Measurements from ENCODE around the gene EPB41L4B.
"Not testable (repeated sequence)": the region's sequence is repeated elsewhere in the genome, so short reads cannot be mapped to it uniquely, and the experiment has no call there.

The EPB41L4B gene

DNA sequence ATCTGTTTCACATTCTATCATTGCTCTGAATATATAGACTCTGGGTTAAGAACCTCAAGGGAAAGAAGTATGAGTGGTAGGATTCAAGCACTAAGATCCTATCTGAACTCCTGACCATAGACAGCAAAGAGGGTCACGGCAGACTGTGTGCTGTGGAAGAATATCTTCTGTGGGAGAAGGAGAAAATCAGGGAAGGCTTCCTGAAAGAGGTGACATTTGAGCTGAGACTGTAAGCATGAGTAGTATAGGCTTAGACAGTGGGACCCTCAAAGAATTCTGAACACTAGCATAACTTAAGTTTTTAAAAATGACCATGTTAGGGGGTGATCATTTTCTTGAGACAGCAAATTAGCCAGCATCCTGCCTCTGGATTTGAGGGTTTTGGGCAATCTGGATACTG lies 157.7 kb downstream of the EPB41L4B start:
- DNase-seq (ENCODE audit: low read depth): no peak

DNA sequence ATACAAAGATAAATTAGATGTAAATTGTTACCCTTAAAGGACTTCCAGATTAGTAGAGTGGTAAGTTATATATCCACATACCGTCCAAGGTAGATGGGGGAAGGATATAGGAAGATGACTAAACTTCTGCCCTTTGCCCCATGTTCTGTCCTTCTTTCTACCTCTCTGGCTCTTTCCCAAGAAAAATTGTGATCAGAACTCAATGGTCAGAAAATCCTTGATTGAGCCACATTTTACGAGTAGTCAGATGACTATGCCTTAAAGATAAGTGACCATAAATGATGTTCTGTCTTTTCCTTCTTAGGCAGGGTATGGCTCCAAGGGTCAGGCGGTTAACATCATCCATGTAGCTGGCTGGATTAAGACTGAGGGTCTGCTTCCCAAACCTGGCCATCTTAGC lies 158.2 kb downstream of the EPB41L4B start:
- no peak for DNase-seq (ENCODE audit: low read depth)

DNA sequence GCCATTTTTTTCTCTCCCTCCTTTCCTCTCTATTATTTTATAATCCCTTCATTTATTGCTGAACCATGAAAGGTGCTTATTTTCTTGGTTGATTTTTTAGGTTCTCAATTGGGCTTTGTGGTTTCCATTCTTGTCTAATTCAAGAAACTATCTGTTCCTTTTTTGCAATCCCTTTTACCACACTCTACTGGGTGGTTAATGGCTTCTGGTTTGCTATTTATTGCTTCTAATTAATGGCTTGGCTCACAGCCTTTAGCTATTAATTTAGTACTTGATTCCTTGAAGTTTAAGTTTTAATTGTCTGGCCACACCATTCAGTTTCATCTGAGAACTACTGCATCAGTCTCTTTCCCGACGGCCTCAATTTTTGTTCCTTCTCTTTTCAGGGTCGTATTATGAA lies 159.4 kb downstream of the EPB41L4B start:
- DNase-seq (ENCODE audit: low read depth): no peak

DNA sequence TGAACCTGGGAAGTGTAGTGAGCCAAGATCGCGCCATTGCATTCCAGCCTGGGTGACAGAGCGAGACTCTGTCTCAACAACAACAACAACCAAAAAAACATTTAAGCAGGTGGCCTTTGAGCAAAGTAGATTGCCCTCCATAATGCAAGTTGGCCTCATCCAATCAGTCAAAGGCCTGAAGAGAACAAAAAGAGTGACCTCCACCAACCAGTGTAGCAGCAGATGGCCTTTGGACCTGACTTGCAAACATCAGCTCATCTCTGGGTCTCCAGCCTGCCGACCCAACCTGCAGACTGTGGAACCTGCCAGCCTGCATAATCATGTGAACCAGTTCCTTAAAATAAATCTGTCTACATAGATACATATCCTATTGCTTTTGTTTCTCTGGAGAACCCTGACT lies 161.3 kb downstream of the EPB41L4B start:
- DNase-seq (ENCODE audit: low read depth): no peak

DNA sequence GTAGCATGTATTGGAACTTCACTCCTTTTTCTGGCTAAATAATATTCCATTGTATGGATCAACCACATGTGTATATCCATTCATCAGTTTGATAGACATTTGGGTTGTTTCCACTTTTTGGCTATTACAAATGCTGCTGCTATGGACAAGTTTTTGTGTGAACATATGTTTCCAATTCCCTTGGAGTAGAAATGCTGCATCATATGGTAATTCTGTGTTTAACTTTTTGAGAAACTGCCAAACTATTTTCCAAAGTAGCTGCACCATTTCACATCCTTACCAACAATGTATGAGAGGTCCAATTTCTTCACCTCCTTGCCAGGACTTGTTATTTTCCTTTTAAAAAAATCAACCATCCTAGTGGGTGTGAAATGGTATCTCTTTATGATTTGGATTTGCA lies 162.2 kb downstream of the EPB41L4B start:
- DNase-seq (ENCODE audit: low read depth): peak; percentile 16

DNA sequence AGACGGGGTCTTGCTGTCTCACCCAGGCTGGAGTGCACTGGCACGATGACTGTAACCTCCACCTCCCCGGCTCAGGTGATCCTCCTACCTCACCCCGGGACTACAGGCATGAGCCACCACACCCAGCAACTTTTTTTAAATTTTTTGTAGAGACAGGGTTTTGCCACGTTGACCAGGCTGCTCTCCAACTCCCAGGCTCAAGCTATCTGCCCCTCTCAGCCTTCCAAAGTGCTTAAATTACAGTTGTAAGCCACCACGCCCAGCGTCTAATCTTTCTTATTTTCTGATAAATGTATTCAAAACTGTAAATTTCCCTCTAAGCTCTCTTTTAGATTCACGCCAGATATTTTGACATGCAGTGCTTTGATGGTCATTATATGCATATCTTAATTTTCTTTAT lies 164.2 kb downstream of the EPB41L4B start:
- DNase-seq (ENCODE audit: low read depth): no peak

DNA sequence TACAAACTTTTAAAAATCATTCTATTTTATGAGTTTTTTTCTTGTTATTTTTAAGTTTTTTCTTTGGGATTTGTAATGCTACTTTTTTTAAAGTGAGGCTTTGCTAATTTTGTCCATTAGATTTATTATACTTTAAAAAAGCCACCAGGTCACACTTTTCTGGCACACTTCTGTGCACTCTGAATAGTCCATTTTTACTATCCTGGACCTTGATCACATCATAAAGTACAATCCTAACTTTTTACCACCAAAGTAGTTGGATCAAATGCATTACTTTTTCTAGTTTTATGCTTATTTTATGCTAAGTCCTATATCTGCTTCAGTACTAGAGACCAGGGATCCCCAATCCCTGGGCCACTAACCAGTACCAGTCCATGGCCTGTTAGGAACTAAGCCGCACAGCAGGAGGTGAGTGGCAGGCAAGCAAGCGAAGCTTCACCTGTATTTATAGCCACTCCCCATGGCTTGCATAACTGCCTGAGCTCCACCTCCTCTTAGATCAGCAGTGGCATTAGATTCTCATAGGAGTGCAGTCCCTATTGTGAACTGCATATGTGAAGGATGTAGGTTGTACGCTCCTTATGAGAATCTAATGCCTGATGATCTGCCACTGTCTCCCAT lies 169.8 kb downstream of the EPB41L4B start:
- no peak for DNase-seq (ENCODE audit: low read depth)

DNA sequence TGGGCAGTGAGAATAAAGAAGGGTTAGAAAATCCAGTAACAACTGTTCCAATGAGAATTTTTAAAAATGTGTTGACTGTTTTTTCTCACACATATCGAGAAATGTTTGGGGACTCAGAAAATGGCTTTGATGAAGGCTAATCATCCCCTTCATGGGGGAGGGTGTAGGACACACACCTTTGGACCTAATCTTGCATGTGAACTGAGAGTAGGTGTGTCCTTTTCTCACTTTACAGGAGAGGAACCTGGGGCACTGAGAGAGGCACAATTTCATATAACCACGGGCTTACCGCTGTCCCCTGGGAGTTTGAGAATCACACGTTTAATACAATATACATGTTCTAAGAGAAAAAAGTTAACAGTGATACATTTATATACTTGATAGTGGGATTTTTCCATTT lies 171.1 kb downstream of the EPB41L4B start:
- no peak for DNase-seq (ENCODE audit: low read depth)

DNA sequence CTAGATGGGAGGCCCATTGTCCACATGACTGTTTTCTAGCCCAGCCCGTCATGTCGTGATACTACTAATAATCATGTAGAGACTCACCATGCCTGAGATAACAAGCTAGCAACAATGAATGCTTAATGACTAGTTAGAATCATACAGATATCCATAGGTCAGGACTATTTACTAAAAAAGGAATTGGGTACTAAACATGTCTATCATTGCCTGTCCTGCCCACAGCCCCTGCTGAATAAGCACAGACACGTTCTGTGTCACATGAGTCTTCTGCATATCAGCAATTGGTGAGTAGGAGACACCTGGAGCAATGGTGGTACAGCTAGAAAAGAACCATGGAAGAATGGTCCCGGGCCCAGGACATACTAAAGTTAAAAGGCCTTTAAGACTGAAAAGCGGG lies 171.8 kb downstream of the EPB41L4B start:
- no peak for DNase-seq (ENCODE audit: low read depth)

DNA sequence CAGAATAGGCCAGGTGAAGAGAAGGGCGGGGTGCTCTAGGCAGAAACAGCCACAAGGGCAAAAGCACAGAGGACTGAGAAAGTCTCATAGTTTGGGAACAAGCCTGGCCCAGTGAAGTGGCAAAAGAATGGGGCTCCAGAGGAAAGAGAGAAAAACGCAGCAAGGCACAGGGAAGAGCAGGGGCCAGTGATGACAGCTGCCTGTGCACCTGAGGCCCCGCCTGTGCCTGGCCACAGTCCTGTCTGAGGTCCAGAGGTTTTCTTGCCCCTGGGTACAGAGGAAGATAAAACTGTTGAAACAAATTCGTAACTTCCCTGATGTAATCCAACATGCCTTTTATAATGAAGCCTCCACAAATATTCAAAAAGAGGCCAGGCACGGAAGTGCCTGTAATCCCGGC lies 175.8 kb downstream of the EPB41L4B start:
- DNase-seq (ENCODE audit: low read depth): no peak

DNA sequence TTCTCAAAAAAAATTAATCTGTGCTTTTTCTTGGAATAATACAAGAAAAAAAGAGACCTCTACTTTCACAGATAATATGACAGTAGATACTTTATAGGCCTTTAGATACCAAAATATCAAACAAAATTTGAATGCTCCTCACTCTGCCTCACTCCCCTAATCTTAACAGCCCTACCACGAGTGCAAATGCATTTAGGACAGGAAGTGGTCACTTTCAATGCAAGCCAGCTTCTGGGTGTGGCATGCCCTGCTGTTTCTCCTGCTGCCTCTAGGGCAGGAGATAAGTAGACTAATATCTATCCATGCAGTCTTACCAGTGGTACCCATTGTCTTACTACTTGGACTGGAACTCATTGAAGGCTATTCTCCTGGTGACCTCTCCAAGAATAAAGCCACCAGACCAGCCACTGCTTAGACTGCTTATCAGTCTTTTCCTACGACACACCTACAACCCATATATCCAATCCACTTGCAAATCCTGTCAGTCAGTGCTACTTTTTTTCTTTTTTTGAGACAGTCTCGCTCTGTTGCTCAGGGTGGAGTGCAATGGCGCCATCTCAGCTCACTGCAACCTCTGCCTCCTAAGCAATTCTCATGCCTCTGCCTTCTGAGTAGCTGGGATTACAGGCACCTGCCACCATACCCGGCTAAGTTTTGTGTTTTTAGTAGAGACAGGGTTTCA lies 176.8 kb downstream of the EPB41L4B start:
- no peak for DNase-seq (ENCODE audit: low read depth)

DNA sequence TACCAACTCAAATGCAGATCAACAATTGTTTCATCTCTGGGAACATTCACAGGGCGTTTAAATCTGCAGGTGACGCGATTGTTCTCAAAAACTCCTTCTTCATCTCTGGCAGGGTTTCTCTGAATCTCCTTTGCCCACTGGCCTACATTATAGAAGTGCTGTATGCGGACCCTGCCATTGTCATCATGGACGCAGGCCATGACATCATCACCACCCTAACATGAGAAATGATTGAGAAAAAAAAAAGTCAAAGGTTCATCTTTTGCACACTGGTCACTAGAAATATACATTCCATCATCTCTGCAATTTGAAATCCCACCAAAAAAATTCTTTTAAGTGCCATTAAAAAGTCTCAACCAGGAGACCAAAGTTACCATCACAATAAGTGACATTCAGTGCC lies 179.5 kb downstream of the EPB41L4B start:
- no peak for DNase-seq (ENCODE audit: low read depth)

DNA sequence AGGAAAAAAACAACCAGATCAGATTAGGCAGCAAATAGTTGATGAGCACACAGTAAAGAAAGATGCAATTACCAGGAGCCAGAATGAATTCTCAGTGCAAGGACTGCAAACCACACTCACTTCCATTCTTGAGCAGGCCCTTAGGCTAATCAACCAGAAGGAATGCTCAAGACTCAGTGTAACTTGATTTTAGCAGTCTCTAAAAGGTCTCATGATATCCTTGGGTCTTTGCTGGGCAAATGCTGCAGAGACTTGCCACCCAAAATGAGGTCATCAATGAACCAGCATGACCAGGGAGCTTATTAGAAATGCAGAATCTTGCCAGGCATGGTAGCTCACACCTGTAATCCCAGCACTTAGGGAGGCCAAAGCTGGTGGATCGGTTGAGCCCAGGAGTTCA lies 181.0 kb downstream of the EPB41L4B start:
- no peak for DNase-seq (ENCODE audit: low read depth)

DNA sequence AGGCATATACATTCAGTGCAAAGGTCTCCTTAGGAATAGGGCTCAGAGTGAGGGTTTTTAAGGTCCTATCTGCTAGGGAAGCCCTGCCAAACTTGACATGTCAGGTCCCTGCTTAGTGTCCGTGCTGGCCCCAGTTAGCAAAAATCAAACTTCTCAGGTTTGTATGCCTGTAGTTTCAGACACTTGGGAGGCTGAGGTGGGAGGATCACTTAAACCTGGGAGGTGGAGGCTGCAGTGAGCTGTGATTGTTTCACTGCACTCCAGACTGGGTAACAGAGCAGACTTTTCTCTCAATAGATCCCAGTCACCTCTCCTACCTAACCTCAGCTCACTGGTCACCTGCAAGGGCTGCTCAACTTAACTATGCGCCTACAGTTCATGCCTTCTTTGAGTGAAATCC lies 182.4 kb downstream of the EPB41L4B start:
- DNase-seq (ENCODE audit: low read depth): no peak

DNA sequence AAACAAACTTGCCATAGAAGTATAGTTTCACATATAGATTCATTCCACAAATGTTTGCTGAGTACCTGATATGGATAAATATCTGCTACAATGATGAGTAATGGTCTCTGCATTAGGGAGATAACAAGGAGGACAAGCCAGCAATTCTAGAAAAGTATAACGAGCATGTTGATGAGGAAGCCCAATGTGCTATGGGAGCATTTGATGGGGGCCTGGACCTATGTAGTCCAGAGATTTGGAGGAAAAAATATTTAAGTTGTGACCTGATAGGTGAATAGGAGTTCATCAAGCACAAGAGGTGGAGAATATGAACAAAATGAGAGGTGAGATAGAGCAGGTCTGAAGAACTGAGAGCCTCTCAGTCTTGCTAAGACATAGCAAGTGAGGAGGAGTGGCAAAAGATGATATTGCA lies 186.7 kb downstream of the EPB41L4B start:
- no peak for DNase-seq (ENCODE audit: low read depth)

DNA sequence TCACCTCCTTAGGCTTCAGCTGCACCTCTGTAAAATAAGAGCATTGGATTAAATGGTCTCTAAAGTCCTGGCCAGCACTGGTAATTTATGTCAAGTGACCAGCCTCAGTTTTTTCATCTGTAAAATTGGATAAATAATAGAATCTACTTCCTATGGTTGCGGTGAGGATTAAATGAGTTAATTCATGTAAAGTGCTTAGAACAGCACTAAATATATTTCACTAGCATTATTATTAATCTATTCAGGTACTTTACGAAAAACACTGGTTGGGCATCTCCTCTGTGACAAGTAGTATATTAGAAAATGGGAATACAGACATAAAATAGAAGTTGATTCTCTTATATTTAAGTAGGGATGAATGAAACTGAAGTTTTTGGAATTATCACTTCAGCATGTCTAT lies 187.3 kb downstream of the EPB41L4B start:
- DNase-seq (ENCODE audit: low read depth): no peak

DNA sequence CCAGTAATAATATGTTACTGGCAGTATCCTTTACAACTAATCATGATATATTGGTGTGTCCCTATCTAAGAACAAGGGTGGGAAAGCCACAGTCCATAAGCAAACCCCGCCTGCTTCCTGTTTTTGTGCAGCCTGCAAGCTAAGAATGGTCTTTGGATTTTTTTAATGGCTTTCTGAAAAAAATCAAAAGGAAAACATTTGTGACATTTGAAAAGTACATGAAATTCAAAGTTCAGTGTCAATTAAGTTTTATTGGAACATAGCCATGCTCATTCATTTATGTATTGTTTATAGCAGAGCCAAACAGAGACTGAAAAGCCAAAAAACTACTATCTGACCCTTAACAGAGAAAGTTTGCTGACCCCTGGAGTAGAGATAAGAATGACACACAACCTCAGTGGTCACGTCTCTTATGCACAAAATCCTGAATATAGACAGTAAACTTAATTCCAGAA lies 188.3 kb downstream of the EPB41L4B start:
- DNase-seq (ENCODE audit: low read depth): no peak

DNA sequence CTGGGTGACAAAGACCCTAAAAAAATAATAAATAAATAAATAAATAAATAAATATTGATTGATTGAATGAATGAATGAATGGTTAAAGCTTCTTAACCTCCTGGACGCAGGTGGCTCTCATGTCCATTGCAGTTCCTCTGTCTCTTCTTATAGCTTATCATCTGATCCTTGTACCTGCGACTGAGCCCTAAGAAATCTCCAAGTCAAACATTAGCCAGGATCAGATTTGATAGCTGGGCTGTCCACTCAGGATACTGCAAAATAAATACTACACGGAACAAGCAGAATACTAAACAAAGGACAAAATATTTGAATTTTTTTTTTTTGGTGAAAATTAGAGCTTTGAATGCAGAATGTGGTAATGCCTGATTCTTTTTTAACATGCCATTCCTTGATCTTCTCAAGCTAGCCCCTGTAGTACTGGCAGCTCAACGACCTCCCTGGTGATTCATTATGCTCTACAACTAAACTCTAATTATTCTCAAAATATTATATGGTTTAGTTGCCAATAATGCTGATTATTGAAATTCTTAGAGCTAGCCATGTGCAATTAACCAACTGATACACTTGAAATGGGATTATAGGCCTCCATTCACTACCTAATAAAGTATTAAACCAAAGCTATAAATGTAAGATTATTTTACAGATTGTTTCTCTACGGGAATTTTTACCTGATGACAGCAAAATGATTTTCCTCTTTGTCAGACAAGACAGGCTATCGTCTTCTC lies 191.2 kb downstream of the EPB41L4B start:
- no peak for DNase-seq (ENCODE audit: low read depth)

DNA sequence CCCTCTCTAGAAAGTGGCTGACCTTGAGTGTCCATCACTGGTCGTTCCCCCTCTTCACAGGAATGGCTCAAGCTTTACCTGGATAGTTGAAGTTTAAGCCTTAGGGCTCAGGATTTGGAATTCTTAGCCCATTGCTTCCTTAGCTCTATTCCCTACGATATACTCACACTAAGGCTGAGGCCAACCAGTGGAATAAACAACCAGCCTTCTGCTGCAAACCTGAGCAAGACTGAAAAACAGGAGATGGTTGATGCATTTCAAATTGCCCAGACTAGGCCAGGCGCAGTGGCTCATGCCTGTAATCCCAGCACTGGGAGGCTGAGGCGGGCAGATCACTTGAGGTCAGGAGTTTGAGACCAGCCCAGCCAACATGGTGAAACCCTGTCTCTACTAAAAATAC lies 194.2 kb downstream of the EPB41L4B start:
- DNase-seq (ENCODE audit: low read depth): not testable (repeated sequence)

DNA sequence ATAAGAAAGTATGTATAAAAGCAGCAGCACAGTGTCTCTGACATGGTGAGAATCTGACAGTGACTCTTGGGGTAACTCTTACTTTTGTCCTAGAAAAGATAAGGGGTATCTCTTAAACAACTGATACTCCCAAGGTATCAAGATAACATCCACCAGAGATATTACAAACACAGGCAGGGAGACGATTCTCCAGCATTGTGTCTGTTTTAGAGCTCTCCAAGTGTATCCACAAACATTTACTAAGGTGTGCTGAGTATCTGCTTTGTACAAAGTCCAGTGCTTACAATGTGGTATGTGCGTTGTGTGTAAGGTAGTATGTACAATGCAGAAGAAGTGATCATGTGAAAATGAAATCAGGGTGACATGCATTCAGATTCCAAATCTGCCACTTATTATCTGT lies 196.7 kb downstream of the EPB41L4B start:
- DNase-seq (ENCODE audit: low read depth): no peak

DNA sequence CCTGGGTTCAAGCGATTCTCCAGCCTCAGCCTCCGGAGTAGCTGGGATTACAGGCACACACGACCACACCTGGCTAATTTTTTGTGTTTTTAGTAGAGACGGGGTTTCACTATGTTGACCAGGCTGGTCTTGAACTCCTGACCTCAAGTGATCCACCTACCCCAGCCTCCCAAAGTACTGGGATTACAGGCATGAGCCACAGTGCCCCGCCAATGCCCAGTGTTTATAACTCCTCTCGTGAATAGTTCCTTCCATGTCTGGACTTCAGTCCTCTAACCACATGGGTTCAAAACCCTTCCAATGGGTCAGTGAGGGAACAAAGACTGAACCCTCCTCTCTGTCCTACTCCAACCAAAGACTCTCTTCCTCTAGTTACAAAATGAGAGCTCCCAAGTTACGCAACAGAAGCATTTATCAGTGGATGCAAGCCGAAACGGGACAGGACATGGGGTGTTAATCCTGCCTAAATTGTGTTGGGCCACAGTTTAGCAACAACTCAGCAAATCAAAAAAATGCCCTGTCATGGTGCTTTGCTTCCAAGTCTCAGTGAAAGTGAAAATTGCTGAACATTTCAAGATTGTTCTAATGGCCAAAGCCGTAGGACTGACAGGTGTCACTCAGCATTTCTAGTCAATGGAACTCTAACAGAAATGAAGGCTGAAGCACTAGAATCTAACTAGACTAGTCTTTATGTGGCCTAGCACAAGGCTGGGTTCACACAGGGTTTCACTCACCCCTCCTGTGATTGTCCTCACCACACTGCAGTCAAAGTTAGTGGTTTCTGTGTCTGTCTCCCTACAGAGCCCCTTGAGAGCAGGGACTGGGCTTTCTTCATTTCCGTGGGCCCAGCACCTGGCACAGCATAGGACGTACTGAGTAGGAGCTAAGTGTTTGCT lies 197.9 kb downstream of the EPB41L4B start:
- DNase-seq (ENCODE audit: low read depth): no peak

Measured in GM04503 (cell line).